IMR-90 (cell line): ENCODE results near the gene CLNK. TPM values are rescaled to one million over a fixed set of nuclear protein-coding genes. Genes with fewer than 3 reads are reported as not detected.

Experiments
- ATAC-seq: fragments of 200-7000 bp; cut with Tn5 transposase; 2 replicates; pipeline ENCODE4 v1.9.1; 2020; ENCODE audit warnings: low read depth, mild to moderate bottlenecking, moderate library complexity
- BruUV-seq: library from RNA; stranded (reverse); fragments of 400-500 nt; replicated peaks from 2 replicates; lab custom pipeline; 2021; lab: Mats Ljungman, UMichigan
- CTCF ChIA-PET: fragments of 300-600 bp; formaldehyde crosslinking; extraction: SDS; loops from one replicate; lab custom pipeline; 2021; ENCODE audit warnings: antibody characterized with exemption; lab: Yijun Ruan, JAX
- POLR2A ChIA-PET: fragments of 300-600 bp; sonication (Branson Sonifier 250); formaldehyde crosslinking; loops from one replicate; lab custom pipeline; 2022; ENCODE audit warnings: antibody characterized with exemption; ENCODE audit not compliant: unreplicated experiment; lab: Charles Lee
- DNase-seq: peaks from one replicate; pipeline ENCODE4 v3.0.0; 2013
- H2AFZ ChIP-seq: replicated peaks from 2 replicates; pipeline ENCODE3; 2013; ENCODE audit warnings: low read length, mild to moderate bottlenecking; ENCODE audit not compliant: poor library complexity
- H2AK5ac ChIP-seq: 2 replicates; pipeline ENCODE4 v1.6.1; 2013; ENCODE audit warnings: low read depth, low read length, inconsistent platforms
- H2AK9ac ChIP-seq: replicated peaks from 2 replicates; pipeline ENCODE3; 2013; ENCODE audit warnings: mild to moderate bottlenecking, low read depth, low read length, moderate library complexity; ENCODE audit not compliant: poor library complexity
- H2BK120ac ChIP-seq: 2 replicates; pipeline ENCODE4 v1.6.1; 2013; ENCODE audit warnings: low read depth, low read length, inconsistent platforms
- H2BK15ac ChIP-seq: 3 replicates; pipeline ENCODE4 v1.6.1; 2013; ENCODE audit warnings: low read depth, low read length, inconsistent platforms
- H2BK20ac ChIP-seq: 2 replicates; pipeline ENCODE4 v1.6.1; 2013; ENCODE audit warnings: low read depth, mild to moderate bottlenecking, inconsistent platforms, low read length, moderate library complexity
- H2BK5ac ChIP-seq: 2 replicates; pipeline ENCODE4 v1.6.1; 2013; ENCODE audit warnings: mild to moderate bottlenecking, low read depth, low read length, inconsistent platforms; ENCODE audit not compliant: poor library complexity, severe bottlenecking
- H3K14ac ChIP-seq: replicated peaks from 2 replicates; pipeline ENCODE4 v1.6.1; 2013; ENCODE audit warnings: low read depth, low read length, inconsistent platforms
- H3K18ac ChIP-seq: 2 replicates; pipeline ENCODE4 v1.6.1; 2013; ENCODE audit warnings: low read depth, low read length, control low read depth
- H3K23ac ChIP-seq: 2 replicates; pipeline ENCODE4 v1.6.1; 2013; ENCODE audit warnings: low read depth, low read length, inconsistent platforms
- H3K27ac ChIP-seq: 2 replicates; pipeline ENCODE4 v1.5.1; 2013; ENCODE audit warnings: mild to moderate bottlenecking, control low read depth, low read length; ENCODE audit not compliant: insufficient read depth
- H3K27me3 ChIP-seq: 2 replicates; pipeline ENCODE4 v1.6.1; 2013; ENCODE audit warnings: low read length; ENCODE audit not compliant: control insufficient read depth, insufficient read depth
- H3K36me3 ChIP-seq: 2 replicates; pipeline ENCODE4 v1.6.1; 2013; ENCODE audit warnings: low read length, mixed read lengths; ENCODE audit not compliant: control insufficient read depth, insufficient read depth
- H3K4ac ChIP-seq: 2 replicates; pipeline ENCODE4 v1.6.1; 2013; ENCODE audit warnings: low read depth, low read length, inconsistent platforms
- H3K4me1 ChIP-seq: 2 replicates; pipeline ENCODE4 v1.6.1; 2013; ENCODE audit warnings: low read length, mixed read lengths; ENCODE audit not compliant: control insufficient read depth, insufficient read depth
- H3K4me2 ChIP-seq: 2 replicates; pipeline ENCODE4 v1.6.1; 2013; ENCODE audit warnings: low read depth, mild to moderate bottlenecking, control low read depth, low read length, moderate library complexity
- H3K4me3 ChIP-seq: 2 replicates; pipeline ENCODE4 v1.5.1; 2013; ENCODE audit warnings: low read depth, mild to moderate bottlenecking, control low read depth, low read length, moderate library complexity; ENCODE audit not compliant: insufficient read depth
- H3K56ac ChIP-seq: 2 replicates; pipeline ENCODE4 v1.6.1; 2013; ENCODE audit warnings: low read length, inconsistent platforms; ENCODE audit not compliant: insufficient read depth; ENCODE audit errors: extremely low read depth
- H3K79me1 ChIP-seq, 2 experiments: 2 replicates each; pipeline ENCODE4 v1.6.1; 2013; ENCODE audit warnings: low read length in 2 of 2, inconsistent platforms in 1 of 2, low read depth in 1 of 2
- H3K9ac ChIP-seq: 2 replicates; pipeline ENCODE4 v1.6.1; 2013; ENCODE audit warnings: low read depth, low read length, control low read depth
- H3K9me1 ChIP-seq: 2 replicates; pipeline ENCODE4 v1.6.1; 2013; ENCODE audit warnings: low read length, inconsistent platforms; ENCODE audit not compliant: insufficient read depth
- H3K9me3 ChIP-seq: 2 replicates; pipeline ENCODE4 v1.6.1; 2013; ENCODE audit warnings: low read length; ENCODE audit not compliant: control insufficient read depth, insufficient read depth
- H4K20me1 ChIP-seq: 2 replicates; pipeline ENCODE4 v1.6.1; 2013; ENCODE audit warnings: low read length, inconsistent platforms; ENCODE audit not compliant: insufficient read depth
- H4K5ac ChIP-seq: 2 replicates; pipeline ENCODE4 v1.6.1; 2013; ENCODE audit warnings: mild to moderate bottlenecking, low read depth, low read length, control low read depth
- H4K8ac ChIP-seq, 2 experiments: 2 replicates each; pipeline ENCODE4 v1.6.1; 2013; ENCODE audit warnings: low read depth in 2 of 2, low read length in 2 of 2, control low read depth in 1 of 2, inconsistent platforms in 1 of 2
- H4K91ac ChIP-seq: 2 replicates; pipeline ENCODE4 v1.6.1; 2013; ENCODE audit warnings: low read depth, low read length, inconsistent platforms; ENCODE audit not compliant: insufficient read depth
- BHLHE40 ChIP-seq: fragments of 150-350 bp; IDR thresholded peaks from 2 replicates; pipeline ENCODE4 v1.6.1; 2016; ENCODE audit warnings: mild to moderate bottlenecking, low read depth, low read length
- CEBPB ChIP-seq: IDR thresholded peaks from 2 replicates; pipeline ENCODE4 v1.6.1; 2012; ENCODE audit warnings: low read depth, low read length, improper control_type of control experiment
- CHD1 ChIP-seq: IDR thresholded peaks from 2 replicates; pipeline ENCODE4 v1.6.1; 2012; ENCODE audit warnings: low read depth, low read length, improper control_type of control experiment
- FOS ChIP-seq: fragments of 150-350 bp; IDR thresholded peaks from 2 replicates; pipeline ENCODE4 v1.6.1; 2016; ENCODE audit warnings: low read depth, low read length
- MAFK ChIP-seq: IDR thresholded peaks from 2 replicates; pipeline ENCODE4 v1.6.1; 2012; ENCODE audit warnings: low read depth, low read length, improper control_type of control experiment
- MAZ ChIP-seq: IDR thresholded peaks from 2 replicates; pipeline ENCODE4 v1.6.1; 2012; ENCODE audit warnings: low read depth, mild to moderate bottlenecking, low read length, improper control_type of control experiment, moderate library complexity, borderline replicate concordance
- MXI1 ChIP-seq: IDR thresholded peaks from 2 replicates; pipeline ENCODE4 v1.6.1; 2012; ENCODE audit warnings: low read depth, mild to moderate bottlenecking, low read length, moderate library complexity, borderline replicate concordance
- NFE2L2 ChIP-seq: fragments of 150-350 bp; IDR thresholded peaks from 2 replicates; pipeline ENCODE4 v1.6.1; 2016; ENCODE audit warnings: low read depth, mild to moderate bottlenecking, low read length
- POLR2A ChIP-seq: IDR thresholded peaks from 2 replicates; pipeline ENCODE4 v1.6.1; 2012; ENCODE audit warnings: mild to moderate bottlenecking, low read depth, low read length
- RAD21 ChIP-seq: IDR thresholded peaks from 2 replicates; pipeline ENCODE4 v1.6.1; 2012; ENCODE audit warnings: low read length, improper control_type of control experiment
- RCOR1 ChIP-seq: IDR thresholded peaks from 2 replicates; pipeline ENCODE4 v1.6.1; 2012; ENCODE audit warnings: mild to moderate bottlenecking, low read length, improper control_type of control experiment; ENCODE audit not compliant: insufficient replicate concordance
- RFX5 ChIP-seq: IDR thresholded peaks from 2 replicates; pipeline ENCODE4 v1.8.0; 2012; ENCODE audit warnings: low read depth, mild to moderate bottlenecking, low read length, moderate library complexity
- SMC3 ChIP-seq: fragments of 150-350 bp; IDR thresholded peaks from 2 replicates; pipeline ENCODE4 v1.6.1; 2016; ENCODE audit warnings: low read depth, mild to moderate bottlenecking, antibody characterized with exemption, low read length, moderate library complexity
- WGBS, 2 experiments: methylation state at CpG; one replicate each; pipeline versions ENCODE4 v1.1.5 to v1.1.7; 2013; ENCODE audit warnings: missing lambda C conversion rate in 2 of 2; ENCODE audit not compliant: insufficient read length in 1 of 2; ENCODE audit errors: extremely low coverage in 2 of 2; 5-methylcytosine and 5-hydroxymethylcytosine counted together
- dilution Hi-C: fragments of 300-500 bp; cut with HindIII; formaldehyde crosslinking; loops from one replicate; pipeline ENCODE4 v1.14.3; 2018; ENCODE audit warnings: low sequenced_read_pairs; ENCODE audit not compliant: unreplicated experiment
- in situ Hi-C: fragments of 300-500 bp; cut with MboI; formaldehyde crosslinking; loops from 3 replicates; pipeline ENCODE4 v1.14.3; 2019; ENCODE audit warnings: low sequenced_read_pairs, inconsistent platforms, mixed read lengths
- intact Hi-C: fragments of 100-400 bp; cut with micrococcal nuclease; formaldehyde crosslinking; loops from 2 replicates; pipeline ENCODE4 v1.10.0; 2022
- polyA plus RNA-seq, 3 experiments: library from polyadenylated mRNA; depleted of rRNA; stranded (reverse); fragments of >200 nt; gene quantifications; 2 replicates each; pipeline ENCODE4 v1.2.3, GENCODE V29; 2012; ENCODE audit warnings: low replicate concordance in 1 of 3
- total RNA-seq: library from RNA; depleted of rRNA; stranded (reverse); fragments of >200 nt; gene quantifications from 2 replicates; pipeline ENCODE4 v1.2.3, GENCODE V29; 2012
- TF ChIP-seq, protein P1 (sequence below): fragments of 150-350 bp; IDR thresholded peaks from 2 replicates; pipeline ENCODE4 v1.6.1; 2017; ENCODE audit warnings: mild to moderate bottlenecking, antibody characterized with exemption, low read length, low read depth
- TF ChIP-seq, protein P2 (sequence below): fragments of 150-350 bp; IDR thresholded peaks from 2 replicates; pipeline ENCODE4 v1.6.1; 2016; ENCODE audit warnings: low read depth, mild to moderate bottlenecking, low read length, moderate library complexity, borderline replicate concordance
- TF ChIP-seq, protein P3 (sequence below): conservative IDR thresholded peaks from 2 replicates; pipeline ENCODE4 v1.5.1; 2012; ENCODE audit warnings: mild to moderate bottlenecking, low read depth, low read length, improper control_type of control experiment

The CLNK gene
- total and polyA plus RNA-seq, 2 of the 4 experiments (the other 2 are of a cell fraction), result not detected

DNA sequence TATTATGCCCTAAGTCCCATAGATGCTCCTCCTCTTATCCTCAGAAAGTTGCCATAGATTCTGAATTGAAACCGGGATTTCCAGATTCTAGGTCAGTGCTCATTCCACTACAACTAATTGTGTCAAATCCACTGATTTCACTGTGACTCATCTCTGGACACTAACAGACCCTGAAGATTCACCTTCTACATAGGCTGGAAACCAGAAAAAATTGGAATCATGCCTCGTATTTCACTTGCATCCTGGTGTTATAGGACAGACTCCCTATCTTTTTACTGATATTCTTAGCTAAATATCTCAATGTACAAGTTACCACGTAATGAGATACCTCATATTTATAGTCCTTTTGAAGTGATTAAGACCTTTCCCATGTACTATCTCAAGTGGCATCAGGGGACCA, 36.7 kb downstream of the CLNK start:
- no peaks in the 10 kb centered on the region for H4K20me1 ChIP-seq
- H3K4me2 ChIP-seq, result no peak overlapping the region
- peak; percentile 47 for DNase-seq
- no peak overlapping the region for H4K5ac ChIP-seq
- no peak overlapping the region for H3K14ac ChIP-seq
- H3K9ac ChIP-seq, result no peak overlapping the region
- no peaks in the 10 kb centered on the region for H3K79me1 ChIP-seq
- in situ Hi-C loops (no loop called here), dilution Hi-C loops (no loop called here), intact Hi-C loops (no loop called here)
- POLR2A ChIA-PET, result no interaction called here
- no peak overlapping the region for H3K18ac ChIP-seq
- no TSS peak for BruUV-seq
- no peak overlapping the region for H4K91ac ChIP-seq
- H2AK5ac ChIP-seq, result no peak overlapping the region
- 67% methylated on average over 1 of the region's 3 CpGs; no CpG with 5 or more reads in 1 of the 2 experiments for WGBS, 2 experiments
- no peak overlapping the region for H3K56ac ChIP-seq
- no peak overlapping the region for H2AK9ac ChIP-seq
- no peak overlapping the region for H4K8ac ChIP-seq
- ATAC-seq, result peak; percentile 24; the same call in 1 of the 2 replicates
- no peak overlapping the region for H2BK5ac ChIP-seq
- H3K27me3 ChIP-seq, result no peaks in the 10 kb centered on the region
- TF ChIP-seq MXI1, result no peak
- no peak for TF ChIP-seq FOS
- TF ChIP-seq CEBPB, result no peak
- no peak for TF ChIP-seq MAFK
- TF ChIP-seq CHD1, result no peak
- no peak for TF ChIP-seq MAZ
- no peak for TF ChIP-seq NFE2L2
- TF ChIP-seq, protein P1, sequence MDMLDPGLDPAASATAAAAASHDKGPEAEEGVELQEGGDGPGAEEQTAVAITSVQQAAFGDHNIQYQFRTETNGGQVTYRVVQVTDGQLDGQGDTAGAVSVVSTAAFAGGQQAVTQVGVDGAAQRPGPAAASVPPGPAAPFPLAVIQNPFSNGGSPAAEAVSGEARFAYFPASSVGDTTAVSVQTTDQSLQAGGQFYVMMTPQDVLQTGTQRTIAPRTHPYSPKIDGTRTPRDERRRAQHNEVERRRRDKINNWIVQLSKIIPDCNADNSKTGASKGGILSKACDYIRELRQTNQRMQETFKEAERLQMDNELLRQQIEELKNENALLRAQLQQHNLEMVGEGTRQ, result no peak
- no peak for TF ChIP-seq RCOR1
- TF ChIP-seq, protein P2, sequence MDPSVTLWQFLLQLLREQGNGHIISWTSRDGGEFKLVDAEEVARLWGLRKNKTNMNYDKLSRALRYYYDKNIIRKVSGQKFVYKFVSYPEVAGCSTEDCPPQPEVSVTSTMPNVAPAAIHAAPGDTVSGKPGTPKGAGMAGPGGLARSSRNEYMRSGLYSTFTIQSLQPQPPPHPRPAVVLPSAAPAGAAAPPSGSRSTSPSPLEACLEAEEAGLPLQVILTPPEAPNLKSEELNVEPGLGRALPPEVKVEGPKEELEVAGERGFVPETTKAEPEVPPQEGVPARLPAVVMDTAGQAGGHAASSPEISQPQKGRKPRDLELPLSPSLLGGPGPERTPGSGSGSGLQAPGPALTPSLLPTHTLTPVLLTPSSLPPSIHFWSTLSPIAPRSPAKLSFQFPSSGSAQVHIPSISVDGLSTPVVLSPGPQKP, result no peak
- no peak for TF ChIP-seq BHLHE40
- no peak for TF ChIP-seq RAD21
- TF ChIP-seq, protein P3, sequence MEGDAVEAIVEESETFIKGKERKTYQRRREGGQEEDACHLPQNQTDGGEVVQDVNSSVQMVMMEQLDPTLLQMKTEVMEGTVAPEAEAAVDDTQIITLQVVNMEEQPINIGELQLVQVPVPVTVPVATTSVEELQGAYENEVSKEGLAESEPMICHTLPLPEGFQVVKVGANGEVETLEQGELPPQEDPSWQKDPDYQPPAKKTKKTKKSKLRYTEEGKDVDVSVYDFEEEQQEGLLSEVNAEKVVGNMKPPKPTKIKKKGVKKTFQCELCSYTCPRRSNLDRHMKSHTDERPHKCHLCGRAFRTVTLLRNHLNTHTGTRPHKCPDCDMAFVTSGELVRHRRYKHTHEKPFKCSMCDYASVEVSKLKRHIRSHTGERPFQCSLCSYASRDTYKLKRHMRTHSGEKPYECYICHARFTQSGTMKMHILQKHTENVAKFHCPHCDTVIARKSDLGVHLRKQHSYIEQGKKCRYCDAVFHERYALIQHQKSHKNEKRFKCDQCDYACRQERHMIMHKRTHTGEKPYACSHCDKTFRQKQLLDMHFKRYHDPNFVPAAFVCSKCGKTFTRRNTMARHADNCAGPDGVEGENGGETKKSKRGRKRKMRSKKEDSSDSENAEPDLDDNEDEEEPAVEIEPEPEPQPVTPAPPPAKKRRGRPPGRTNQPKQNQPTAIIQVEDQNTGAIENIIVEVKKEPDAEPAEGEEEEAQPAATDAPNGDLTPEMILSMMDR, result no peak
- TF ChIP-seq POLR2A, result no peak
- TF ChIP-seq RFX5, result no peak
- no peak for TF ChIP-seq SMC3
- H2BK15ac ChIP-seq, result no peak overlapping the region
- no peak overlapping the region for H3K4me3 ChIP-seq
- no peaks in the 10 kb centered on the region for H3K36me3 ChIP-seq
- CTCF ChIA-PET, result no interaction called here
- no peak overlapping the region for H2BK20ac ChIP-seq
- no peaks in the 10 kb centered on the region for H3K9me1 ChIP-seq
- no peak overlapping the region for H2BK120ac ChIP-seq
- no peak overlapping the region for H3K4ac ChIP-seq
- no peak overlapping the region for H2AFZ ChIP-seq
- H3K9me3 ChIP-seq, result no peaks in the 10 kb centered on the region; the same call in 1 of the 2 replicates
- 0 out of 2 replicates have a peak, but pooled peaks cover 3% of the 10 kb centered on the region for H3K4me1 ChIP-seq
- H3K27ac ChIP-seq, result no peak overlapping the region
- H3K23ac ChIP-seq, result no peak overlapping the region
